ENCODE data around the gene CFAP61. TPM values are rescaled to one million over a fixed set of nuclear protein-coding genes. Genes with fewer than 3 reads are reported as not detected.

Gene CFAP61
- total RNA-seq, 5 donors from 2014 or later (not counting 1 experiment from before 2014, with no cell fraction given): not detected

DNA sequence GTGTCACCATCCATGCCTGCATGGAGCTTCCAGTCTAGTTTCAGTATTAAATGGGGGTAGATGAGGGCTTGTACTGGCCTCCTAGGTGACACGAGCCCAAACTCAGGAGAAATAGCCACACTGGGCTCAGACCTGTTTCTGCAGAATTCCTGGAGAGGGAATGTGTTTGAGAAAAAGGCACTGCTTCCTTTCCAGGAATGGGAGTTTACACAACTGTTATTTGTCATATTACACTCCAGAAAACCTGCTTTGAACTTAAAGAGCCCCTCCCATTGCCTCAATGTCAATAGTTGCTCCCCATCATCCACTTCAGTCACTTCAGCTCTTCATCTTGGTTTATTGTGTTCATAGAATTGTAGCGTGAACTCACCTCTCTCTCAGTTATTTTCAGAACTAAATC lies 151.5 kb downstream of the CFAP61 start:
- no peaks in the 10 kb centered on the region for H3K36me3 ChIP-seq (ENCODE audit: control insufficient read depth in 2 of 2, extremely low read depth in 1 of 2, insufficient read depth in 1 of 2, low read length in 1 of 2)
- H3K4me3 Mint-ChIP-seq: no peak overlapping the region
- no peak for DNase-seq
- no CpG with 5 or more reads among the region's 2 CpGs for WGBS (ENCODE audit: insufficient coverage)
- H3K27me3 ChIP-seq (replicated peaks in 1 of 2; ENCODE audit: control insufficient read depth in 2 of 2, extremely low read depth in 1 of 2, insufficient read depth in 2 of 2, low read length in 1 of 2): peaks cover 0 to 9% of the 10 kb centered on the region in 2 experiments
- H3K4me1 Mint-ChIP-seq: no peaks in the 10 kb centered on the region
- no peaks in the 10 kb centered on the region for H3K9me3 ChIP-seq
- CTCF ChIA-PET: no interaction called here
- H3K9me3 Mint-ChIP-seq: no peaks in the 10 kb centered on the region
- no peaks in the 10 kb centered on the region for H3K4me1 ChIP-seq (ENCODE audit: control insufficient read depth in 1 of 2, extremely low read depth in 1 of 2, insufficient read depth in 2 of 2, low read length in 2 of 2)
- H3K4me3 ChIP-seq (ENCODE audit: control insufficient read depth in 1 of 2, extremely low read depth in 1 of 2, low read length in 1 of 2): no peak overlapping the region
- no peak overlapping the region for H3K27ac ChIP-seq (ENCODE audit: low read length)
- H3K27ac Mint-ChIP-seq: no peak overlapping the region
- no peaks in the 10 kb centered on the region for H3K36me3 Mint-ChIP-seq
- H3K27me3 Mint-ChIP-seq: peaks cover 16 to 24% of the 10 kb centered on the region in 2 donors
- POLR2A ChIA-PET: no interaction called here
- no peak for ATAC-seq (replicated peaks in 1 of 4)

GRCh38 chr20:20204256-20204655 lies 151.9 kb downstream of the CFAP61 start:
- no peak for ATAC-seq (replicated peaks in 1 of 4)
- Mint-ChIP-seq H3K9me3 (no peaks in the 10 kb centered on the region), H3K27ac (no peak overlapping the region), H3K27me3 (peaks cover 16 to 24% of the 10 kb centered on the region in 2 donors), H3K36me3 (no peaks in the 10 kb centered on the region), H3K4me3 (no peak overlapping the region), H3K4me1 (no peaks in the 10 kb centered on the region)
- ChIA-PET POLR2A (no interaction called here), CTCF (no interaction called here)
- DNase-seq: no peak
- Histone ChIP-seq H3K4me1 (ENCODE audit: control insufficient read depth in 1 of 2, extremely low read depth in 1 of 2, insufficient read depth in 2 of 2, low read length in 2 of 2) (no peaks in the 10 kb centered on the region), H3K9me3 (no peaks in the 10 kb centered on the region), H3K27ac (ENCODE audit: low read length) (no peak overlapping the region), H3K36me3 (ENCODE audit: control insufficient read depth in 2 of 2, extremely low read depth in 1 of 2, insufficient read depth in 1 of 2, low read length in 1 of 2) (no peaks in the 10 kb centered on the region), H3K4me3 (ENCODE audit: control insufficient read depth in 1 of 2, extremely low read depth in 1 of 2, low read length in 1 of 2) (no peak overlapping the region), H3K27me3 (replicated peaks in 1 of 2; ENCODE audit: control insufficient read depth in 2 of 2, extremely low read depth in 1 of 2, insufficient read depth in 2 of 2, low read length in 1 of 2) (peaks cover 0 to 9% of the 10 kb centered on the region in 2 experiments)
- WGBS (ENCODE audit: insufficient coverage): 63% methylated on average over 1 of the region's 2 CpGs

GRCh38 chr20:20205141-20205861 lies 153.0 kb downstream of the CFAP61 start:
- no peak overlapping the region for H3K4me3 Mint-ChIP-seq
- no peak overlapping the region for H3K27ac Mint-ChIP-seq
- POLR2A ChIA-PET: no interaction called here
- Histone ChIP-seq H3K27ac (ENCODE audit: low read length) (no peak overlapping the region), H3K4me3 (ENCODE audit: control insufficient read depth in 1 of 2, extremely low read depth in 1 of 2, low read length in 1 of 2) (no peak overlapping the region), H3K9me3 (no peaks in the 10 kb centered on the region), H3K4me1 (ENCODE audit: control insufficient read depth in 1 of 2, extremely low read depth in 1 of 2, insufficient read depth in 2 of 2, low read length in 2 of 2) (no peaks in the 10 kb centered on the region), H3K27me3 (replicated peaks in 1 of 2; ENCODE audit: control insufficient read depth in 2 of 2, extremely low read depth in 1 of 2, insufficient read depth in 2 of 2, low read length in 1 of 2) (peaks cover 0 to 15% of the 10 kb centered on the region in 2 experiments), H3K36me3 (ENCODE audit: control insufficient read depth in 2 of 2, extremely low read depth in 1 of 2, insufficient read depth in 1 of 2, low read length in 1 of 2) (no peaks in the 10 kb centered on the region)
- ATAC-seq (replicated peaks in 1 of 4): no peak
- no peak for DNase-seq
- H3K27me3 Mint-ChIP-seq: peaks cover 16 to 27% of the 10 kb centered on the region in 2 donors
- H3K4me1 Mint-ChIP-seq: no peaks in the 10 kb centered on the region
- H3K9me3 Mint-ChIP-seq: no peaks in the 10 kb centered on the region
- CTCF ChIA-PET: no interaction called here
- WGBS (ENCODE audit: insufficient coverage): 40% methylated on average over 1 of the region's 2 CpGs
- no peaks in the 10 kb centered on the region for H3K36me3 Mint-ChIP-seq

DNA sequence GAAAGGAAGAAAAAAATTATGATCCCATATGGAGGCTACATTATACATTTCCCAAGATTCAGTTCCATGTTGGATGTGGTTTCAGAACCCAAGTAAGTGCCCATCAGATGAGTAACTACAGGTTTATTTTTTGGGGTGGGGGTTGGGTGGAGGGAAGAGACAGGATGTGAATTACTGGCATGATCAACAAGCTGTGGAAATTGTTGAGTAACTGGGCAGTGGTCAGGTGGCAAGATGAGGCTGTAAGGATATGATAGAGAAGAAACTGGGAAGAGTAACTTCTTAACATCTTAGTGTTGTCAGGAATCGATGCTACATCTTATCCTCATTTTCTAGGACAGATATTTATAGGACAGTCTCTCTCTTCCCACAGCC lies 153.5 kb downstream of the CFAP61 start:
- H3K9me3 Mint-ChIP-seq: no peaks in the 10 kb centered on the region
- ChIA-PET CTCF (no interaction called here), POLR2A (no interaction called here)
- H3K36me3 Mint-ChIP-seq: no peaks in the 10 kb centered on the region
- Histone ChIP-seq H3K4me1 (ENCODE audit: control insufficient read depth in 1 of 2, extremely low read depth in 1 of 2, insufficient read depth in 2 of 2, low read length in 2 of 2) (no peaks in the 10 kb centered on the region), H3K36me3 (ENCODE audit: control insufficient read depth in 2 of 2, extremely low read depth in 1 of 2, insufficient read depth in 1 of 2, low read length in 1 of 2) (no peaks in the 10 kb centered on the region), H3K4me3 (ENCODE audit: control insufficient read depth in 1 of 2, extremely low read depth in 1 of 2, low read length in 1 of 2) (no peak overlapping the region), H3K27me3 (replicated peaks in 1 of 2; ENCODE audit: control insufficient read depth in 2 of 2, extremely low read depth in 1 of 2, insufficient read depth in 2 of 2, low read length in 1 of 2) (peaks cover 0 to 15% of the 10 kb centered on the region in 2 experiments), H3K9me3 (no peaks in the 10 kb centered on the region), H3K27ac (ENCODE audit: low read length) (no peak overlapping the region)
- WGBS (ENCODE audit: insufficient coverage): no CpG with 5 or more reads among the region's 1 CpG
- H3K27ac Mint-ChIP-seq: no peak overlapping the region
- DNase-seq (no peak), ATAC-seq (replicated peaks in 1 of 4) (no peak)
- H3K4me3 Mint-ChIP-seq: no peak overlapping the region
- H3K27me3 Mint-ChIP-seq: peaks cover 16 to 27% of the 10 kb centered on the region in 2 donors
- no peaks in the 10 kb centered on the region for H3K4me1 Mint-ChIP-seq

DNA sequence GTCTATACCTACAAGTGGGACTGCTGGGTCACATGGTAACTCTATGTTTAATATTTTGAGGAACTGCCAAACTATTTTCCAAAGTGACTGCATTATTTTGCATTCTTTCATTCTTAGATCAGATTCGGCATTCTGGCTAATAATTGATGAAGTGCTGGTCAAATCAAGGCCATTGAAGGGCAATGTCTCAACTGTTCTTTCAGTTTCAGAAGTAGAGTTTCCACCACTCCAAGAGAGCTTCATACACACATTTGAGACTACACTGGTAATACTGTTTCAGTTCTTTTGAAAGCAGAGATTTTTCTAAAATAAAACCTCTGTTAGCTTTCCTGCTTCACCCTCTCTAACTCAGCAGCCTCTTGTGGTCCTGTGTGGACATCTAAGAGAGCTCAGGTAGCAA lies 154.5 kb downstream of the CFAP61 start:
- CTCF ChIA-PET: no interaction called here
- DNase-seq: no peak
- Mint-ChIP-seq H3K36me3 (no peaks in the 10 kb centered on the region), H3K27ac (no peak overlapping the region), H3K27me3 (peaks cover 16 to 27% of the 10 kb centered on the region in 2 donors), H3K4me1 (no peaks in the 10 kb centered on the region), H3K9me3 (no peaks in the 10 kb centered on the region), H3K4me3 (no peak overlapping the region)
- Histone ChIP-seq H3K36me3 (ENCODE audit: control insufficient read depth in 2 of 2, extremely low read depth in 1 of 2, insufficient read depth in 1 of 2, low read length in 1 of 2) (no peaks in the 10 kb centered on the region), H3K9me3 (no peaks in the 10 kb centered on the region), H3K27ac (ENCODE audit: low read length) (no peak overlapping the region), H3K4me1 (ENCODE audit: control insufficient read depth in 1 of 2, extremely low read depth in 1 of 2, insufficient read depth in 2 of 2, low read length in 2 of 2) (no peaks in the 10 kb centered on the region), H3K4me3 (ENCODE audit: control insufficient read depth in 1 of 2, extremely low read depth in 1 of 2, low read length in 1 of 2) (no peak overlapping the region), H3K27me3 (replicated peaks in 1 of 2; ENCODE audit: control insufficient read depth in 2 of 2, extremely low read depth in 1 of 2, insufficient read depth in 2 of 2, low read length in 1 of 2) (peaks cover 0 to 11% of the 10 kb centered on the region in 2 experiments)
- POLR2A ChIA-PET: no interaction called here
- no peak for ATAC-seq (replicated peaks in 1 of 4)
- WGBS (ENCODE audit: insufficient coverage): no CpG with 5 or more reads among the region's 1 CpG

GRCh38 chr20:20207291-20207690 lies 155.0 kb downstream of the CFAP61 start:
- 62% methylated on average over 4 of the region's 6 CpGs for WGBS (ENCODE audit: insufficient coverage)
- peaks cover 16 to 32% of the 10 kb centered on the region in 2 donors for H3K27me3 Mint-ChIP-seq
- DNase-seq: no peak
- H3K4me3 Mint-ChIP-seq: no peak overlapping the region
- no peaks in the 10 kb centered on the region for H3K36me3 ChIP-seq (ENCODE audit: control insufficient read depth in 2 of 2, extremely low read depth in 1 of 2, insufficient read depth in 1 of 2, low read length in 1 of 2)
- peak overlapping the region in 1 of 2 donors; percentile 29 for H3K27ac Mint-ChIP-seq
- no peaks in the 10 kb centered on the region for H3K4me1 Mint-ChIP-seq
- ChIA-PET POLR2A (no interaction called here), CTCF (no interaction called here)
- H3K4me1 ChIP-seq (ENCODE audit: control insufficient read depth in 1 of 2, extremely low read depth in 1 of 2, insufficient read depth in 2 of 2, low read length in 2 of 2): no peaks in the 10 kb centered on the region
- peaks cover 0 to 11% of the 10 kb centered on the region in 2 experiments for H3K27me3 ChIP-seq (replicated peaks in 1 of 2; ENCODE audit: control insufficient read depth in 2 of 2, extremely low read depth in 1 of 2, insufficient read depth in 2 of 2, low read length in 1 of 2)
- no peak overlapping the region for H3K27ac ChIP-seq (ENCODE audit: low read length)
- no peak for ATAC-seq (replicated peaks in 1 of 4)
- H3K36me3 Mint-ChIP-seq: no peaks in the 10 kb centered on the region
- H3K9me3 Mint-ChIP-seq: no peaks in the 10 kb centered on the region
- H3K9me3 ChIP-seq: no peaks in the 10 kb centered on the region
- no peak overlapping the region for H3K4me3 ChIP-seq (ENCODE audit: control insufficient read depth in 1 of 2, extremely low read depth in 1 of 2, low read length in 1 of 2)

DNA sequence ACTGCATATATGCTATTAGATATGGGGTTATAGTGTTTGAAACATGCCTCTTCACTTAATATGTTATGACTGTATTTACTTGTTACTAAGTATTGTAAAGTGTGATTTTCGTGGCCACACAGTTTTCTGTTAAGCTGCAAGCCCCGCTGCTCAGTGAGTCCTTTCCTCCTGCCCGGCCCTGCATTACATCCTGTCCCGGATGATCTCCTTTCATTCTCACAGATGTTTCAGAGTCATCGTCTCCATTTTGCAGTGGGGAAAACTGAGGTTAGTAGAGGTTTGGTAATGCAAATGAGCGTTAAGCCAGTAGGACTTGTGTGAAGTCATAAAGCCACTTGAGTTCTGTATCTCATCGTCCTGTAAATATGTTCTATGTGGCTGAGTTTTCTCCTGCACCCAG lies 155.5 kb downstream of the CFAP61 start:
- POLR2A ChIA-PET: no interaction called here
- CTCF ChIA-PET: no interaction called here

More for the DNA sequence above, 155.5 kb downstream of the CFAP61 start:
- Mint-ChIP-seq H3K9me3 (no peaks in the 10 kb centered on the region), H3K4me1 (no peaks in the 10 kb centered on the region), H3K36me3 (no peaks in the 10 kb centered on the region), H3K4me3 (no peak overlapping the region), H3K27me3 (peaks cover 16 to 28% of the 10 kb centered on the region in 2 donors), H3K27ac (no peak overlapping the region)
- Histone ChIP-seq H3K27ac (ENCODE audit: low read length) (peak overlapping the region; percentile 10), H3K4me3 (ENCODE audit: control insufficient read depth in 1 of 2, extremely low read depth in 1 of 2, low read length in 1 of 2) (no peak overlapping the region), H3K4me1 (ENCODE audit: control insufficient read depth in 1 of 2, extremely low read depth in 1 of 2, insufficient read depth in 2 of 2, low read length in 2 of 2) (no peaks in the 10 kb centered on the region), H3K27me3 (replicated peaks in 1 of 2; ENCODE audit: control insufficient read depth in 2 of 2, extremely low read depth in 1 of 2, insufficient read depth in 2 of 2, low read length in 1 of 2) (peaks cover 0 to 15% of the 10 kb centered on the region in 2 experiments), H3K36me3 (ENCODE audit: control insufficient read depth in 2 of 2, extremely low read depth in 1 of 2, insufficient read depth in 1 of 2, low read length in 1 of 2) (no peaks in the 10 kb centered on the region), H3K9me3 (no peaks in the 10 kb centered on the region)
- 40% methylated on average over 1 of the region's 7 CpGs for WGBS (ENCODE audit: insufficient coverage)
- DNase-seq: peak in 9 of 35 experiments; percentile 1 to 35 (median 18)
- ATAC-seq (replicated peaks in 1 of 4): no peak

All from T-cell (primary cell).